Calu3 (cell line): Measurements from ENCODE around the gene KRTAP10-11. TPM values are rescaled to one million over a fixed set of nuclear protein-coding genes. Genes with fewer than 3 reads are reported as not detected.

Experiments used
- BruUV-seq: library from RNA; stranded (reverse); fragments of 400-500 nt; replicated peaks from 2 replicates; lab custom pipeline; 2021; lab: Mats Ljungman, UMichigan
- CTCF ChIA-PET: fragments of 300-600 bp; sonication (Branson Sonifier 250); formaldehyde crosslinking; loops from one replicate; lab custom pipeline; 2022; ENCODE audit warnings: antibody characterized with exemption; lab: Charles Lee
- DNase-seq: peaks from one replicate; pipeline ENCODE4 v3.0.0; 2022
- H3K27ac Mint-ChIP-seq: one replicate; pipeline ENCODE4 v1.8.0; 2022; ENCODE audit warnings: mixed read lengths; ENCODE audit not compliant: unreplicated experiment
- H3K27me3 Mint-ChIP-seq: one replicate; pipeline ENCODE4 v1.8.0; 2022; ENCODE audit warnings: mixed read lengths; ENCODE audit not compliant: unreplicated experiment
- H3K36me3 Mint-ChIP-seq: one replicate; pipeline ENCODE4 v1.8.0; 2022; ENCODE audit warnings: mild to moderate bottlenecking, moderate library complexity, mixed read lengths; ENCODE audit not compliant: insufficient read depth, unreplicated experiment
- H3K4me1 Mint-ChIP-seq: one replicate; pipeline ENCODE4 v1.8.0; 2022; ENCODE audit warnings: mild to moderate bottlenecking, low read depth, mixed read lengths; ENCODE audit not compliant: unreplicated experiment
- H3K4me3 Mint-ChIP-seq: one replicate; pipeline ENCODE4 v1.8.0; 2022; ENCODE audit warnings: mild to moderate bottlenecking, low read depth, moderate library complexity, mixed read lengths; ENCODE audit not compliant: unreplicated experiment
- H3K9me3 Mint-ChIP-seq: one replicate; pipeline ENCODE4 v1.8.0; 2022; ENCODE audit warnings: low read depth, mixed read lengths; ENCODE audit not compliant: unreplicated experiment
- CTCF ChIP-seq: fragments of 200-600 bp; IDR thresholded peaks from one replicate; pipeline ENCODE4 v1.8.0; 2022; ENCODE audit warnings: antibody characterized with exemption; ENCODE audit not compliant: unreplicated experiment
- intact Hi-C: fragments of 100-400 bp; cut with micrococcal nuclease; formaldehyde crosslinking; loops from one replicate; pipeline ENCODE4 v1.10.0; 2022; ENCODE audit not compliant: unreplicated experiment
- total RNA-seq: library from RNA; stranded (reverse); gene quantifications from 2 replicates; pipeline ENCODE4 v1.2.3, GENCODE V29; 2022

Gene KRTAP10-11
- total RNA-seq, 1 experiment from 2014 or later: not detected

GRCh38 chr21:44615466-44615865 is 30.7 kb upstream of the KRTAP10-11 start:
- BruUV-seq: no TSS peak

DNA sequence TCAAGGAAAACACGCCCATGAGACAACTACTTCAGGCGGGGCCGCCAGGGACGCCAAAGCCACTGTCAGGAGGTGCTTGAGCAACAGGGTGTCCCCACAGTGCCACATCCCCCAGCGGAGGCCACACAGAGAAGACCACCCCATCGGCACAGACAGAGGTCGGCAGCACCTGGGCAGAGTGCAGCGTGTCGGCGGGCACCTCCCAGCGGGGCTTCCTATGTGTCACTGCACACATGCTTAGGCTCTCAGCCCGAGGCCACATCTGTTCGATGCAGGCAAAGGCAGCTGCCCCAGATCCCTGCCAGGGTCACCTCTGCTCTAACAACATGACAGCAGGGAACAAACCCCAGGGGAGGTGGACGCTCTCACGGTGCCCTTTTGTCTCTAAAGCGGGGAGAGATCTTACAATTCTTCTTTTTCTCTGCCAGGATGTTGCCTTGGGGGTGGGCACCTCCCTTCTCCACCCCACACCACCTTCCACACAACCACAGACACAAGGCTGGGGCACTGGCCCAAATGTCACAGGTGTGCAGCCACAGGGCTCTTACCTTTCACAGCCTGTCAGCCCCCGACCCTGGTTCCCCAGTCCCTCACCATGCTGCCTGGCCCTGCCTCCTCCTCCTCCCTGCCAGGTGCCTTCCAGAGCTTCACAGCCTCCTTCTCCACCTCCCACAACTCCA is 30.2 kb upstream of the KRTAP10-11 start:
- no peak overlapping the region for H3K27ac Mint-ChIP-seq
- peaks cover 15% of the 10 kb centered on the region for H3K9me3 Mint-ChIP-seq
- intact Hi-C loops: no loop called here
- no TSS peak for BruUV-seq
- CTCF ChIA-PET: interaction anchor here (0.5 kb wide), 1 partner anchor 522 kb away, joined by 3 read pairs; no protein-coding TSS in a partner anchor
- H3K36me3 Mint-ChIP-seq: peaks cover 5% of the 10 kb centered on the region
- DNase-seq: no peak
- peaks cover 62% of the 10 kb centered on the region for H3K27me3 Mint-ChIP-seq
- no peaks in the 10 kb centered on the region for H3K4me1 Mint-ChIP-seq
- no peak for TF ChIP-seq CTCF
- H3K4me3 Mint-ChIP-seq: no peak overlapping the region

More at GRCh38 chr21:44615466-44615865, 30.7 kb upstream of the KRTAP10-11 start:
- CTCF ChIA-PET: no interaction called here
- peaks cover 62% of the 10 kb centered on the region for H3K27me3 Mint-ChIP-seq
- no peak overlapping the region for H3K27ac Mint-ChIP-seq
- peaks cover 5% of the 10 kb centered on the region for H3K36me3 Mint-ChIP-seq
- H3K4me1 Mint-ChIP-seq: no peaks in the 10 kb centered on the region
- peaks cover 15% of the 10 kb centered on the region for H3K9me3 Mint-ChIP-seq
- intact Hi-C loops: no loop called here
- no peak overlapping the region for H3K4me3 Mint-ChIP-seq
- TF ChIP-seq CTCF: no peak
- no peak for DNase-seq

GRCh38 chr21:44616591-44616926 is 29.7 kb upstream of the KRTAP10-11 start:
- Mint-ChIP-seq H3K27me3 (peaks cover 62% of the 10 kb centered on the region), H3K4me3 (no peak overlapping the region), H3K27ac (no peak overlapping the region), H3K4me1 (no peaks in the 10 kb centered on the region), H3K9me3 (peaks cover 11% of the 10 kb centered on the region), H3K36me3 (peaks cover 5% of the 10 kb centered on the region)
- intact Hi-C loops: no loop called here
- BruUV-seq: no TSS peak
- DNase-seq: no peak
- no peak for TF ChIP-seq CTCF
- CTCF ChIA-PET: interaction anchor here (0.5 kb wide), 1 partner anchor 522 kb away, joined by 3 read pairs; no protein-coding TSS in a partner anchor

GRCh38 chr21:44617071-44617501 is 29.1 kb upstream of the KRTAP10-11 start:
- BruUV-seq: no TSS peak
- Mint-ChIP-seq H3K4me3 (no peak overlapping the region), H3K4me1 (no peaks in the 10 kb centered on the region), H3K27ac (no peak overlapping the region), H3K36me3 (peaks cover 5% of the 10 kb centered on the region), H3K27me3 (peaks cover 61% of the 10 kb centered on the region), H3K9me3 (peaks cover 10% of the 10 kb centered on the region)
- CTCF ChIA-PET: no interaction called here
- intact Hi-C loops: no loop called here
- TF ChIP-seq CTCF: no peak
- DNase-seq: no peak
